ENCODE results near the gene STH.
"Not testable (repeated sequence)": the region's sequence is repeated elsewhere in the genome, so short reads cannot be mapped to it uniquely, and the experiment has no call there.

DNA sequence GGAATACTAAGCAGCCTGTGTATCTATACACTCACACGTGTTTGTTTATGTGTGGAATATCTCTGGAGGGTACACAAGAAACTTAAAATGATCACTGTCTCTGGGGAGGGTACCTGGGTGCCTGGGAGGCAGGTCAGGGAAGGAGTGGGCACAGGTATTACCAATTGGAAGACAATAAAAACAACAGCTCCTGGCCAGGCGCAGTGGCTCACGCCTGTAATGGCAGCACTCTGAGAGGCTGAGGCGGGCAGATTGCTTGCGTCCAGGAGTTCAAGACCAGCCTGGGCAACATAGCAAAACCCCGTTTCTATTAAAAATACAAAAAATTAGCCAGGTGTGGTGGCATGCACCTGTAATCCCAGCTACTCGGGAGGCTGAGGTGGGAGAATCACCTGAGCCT lies 24.3 kb downstream of the STH start:
- TF ChIP-seq JUNB (IDR thresholded peaks at IDR 0.05); POLR2AphosphoS2 (IDR thresholded peaks at IDR 0.05; ENCODE audit: low read depth, low read length); EP300 (IDR thresholded peaks at IDR 0.05; ENCODE audit: borderline replicate concordance in 1 of 2, control insufficient read depth in 1 of 2, low read depth in 2 of 2, low read length in 2 of 2); POLR2AphosphoS5 (IDR thresholded peaks at IDR 0.05; ENCODE audit: low read length); GATAD2B (conservative IDR thresholded peaks at IDR 0.05; ENCODE audit: low read depth); HCFC1 (IDR thresholded peaks at IDR 0.05; ENCODE audit: low read length); FOXM1 (IDR thresholded peaks at IDR 0.05; ENCODE audit: low read depth, low read length); SPI1 (IDR thresholded peaks at IDR 0.05; ENCODE audit: borderline replicate concordance, insufficient read depth, low read depth, low read length): not testable (repeated sequence)
- TF ChIP-seq, protein P1, sequence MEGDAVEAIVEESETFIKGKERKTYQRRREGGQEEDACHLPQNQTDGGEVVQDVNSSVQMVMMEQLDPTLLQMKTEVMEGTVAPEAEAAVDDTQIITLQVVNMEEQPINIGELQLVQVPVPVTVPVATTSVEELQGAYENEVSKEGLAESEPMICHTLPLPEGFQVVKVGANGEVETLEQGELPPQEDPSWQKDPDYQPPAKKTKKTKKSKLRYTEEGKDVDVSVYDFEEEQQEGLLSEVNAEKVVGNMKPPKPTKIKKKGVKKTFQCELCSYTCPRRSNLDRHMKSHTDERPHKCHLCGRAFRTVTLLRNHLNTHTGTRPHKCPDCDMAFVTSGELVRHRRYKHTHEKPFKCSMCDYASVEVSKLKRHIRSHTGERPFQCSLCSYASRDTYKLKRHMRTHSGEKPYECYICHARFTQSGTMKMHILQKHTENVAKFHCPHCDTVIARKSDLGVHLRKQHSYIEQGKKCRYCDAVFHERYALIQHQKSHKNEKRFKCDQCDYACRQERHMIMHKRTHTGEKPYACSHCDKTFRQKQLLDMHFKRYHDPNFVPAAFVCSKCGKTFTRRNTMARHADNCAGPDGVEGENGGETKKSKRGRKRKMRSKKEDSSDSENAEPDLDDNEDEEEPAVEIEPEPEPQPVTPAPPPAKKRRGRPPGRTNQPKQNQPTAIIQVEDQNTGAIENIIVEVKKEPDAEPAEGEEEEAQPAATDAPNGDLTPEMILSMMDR (IDR thresholded peaks at IDR 0.05 in 2 of 3, conservative IDR thresholded peaks at IDR 0.05 in 1 of 3; ENCODE audit: control insufficient read depth in 2 of 3, extremely low read depth in 1 of 3, insufficient read depth in 1 of 3, low read depth in 3 of 3, low read length in 3 of 3): not testable (repeated sequence)
- TF ChIP-seq, protein P2, sequence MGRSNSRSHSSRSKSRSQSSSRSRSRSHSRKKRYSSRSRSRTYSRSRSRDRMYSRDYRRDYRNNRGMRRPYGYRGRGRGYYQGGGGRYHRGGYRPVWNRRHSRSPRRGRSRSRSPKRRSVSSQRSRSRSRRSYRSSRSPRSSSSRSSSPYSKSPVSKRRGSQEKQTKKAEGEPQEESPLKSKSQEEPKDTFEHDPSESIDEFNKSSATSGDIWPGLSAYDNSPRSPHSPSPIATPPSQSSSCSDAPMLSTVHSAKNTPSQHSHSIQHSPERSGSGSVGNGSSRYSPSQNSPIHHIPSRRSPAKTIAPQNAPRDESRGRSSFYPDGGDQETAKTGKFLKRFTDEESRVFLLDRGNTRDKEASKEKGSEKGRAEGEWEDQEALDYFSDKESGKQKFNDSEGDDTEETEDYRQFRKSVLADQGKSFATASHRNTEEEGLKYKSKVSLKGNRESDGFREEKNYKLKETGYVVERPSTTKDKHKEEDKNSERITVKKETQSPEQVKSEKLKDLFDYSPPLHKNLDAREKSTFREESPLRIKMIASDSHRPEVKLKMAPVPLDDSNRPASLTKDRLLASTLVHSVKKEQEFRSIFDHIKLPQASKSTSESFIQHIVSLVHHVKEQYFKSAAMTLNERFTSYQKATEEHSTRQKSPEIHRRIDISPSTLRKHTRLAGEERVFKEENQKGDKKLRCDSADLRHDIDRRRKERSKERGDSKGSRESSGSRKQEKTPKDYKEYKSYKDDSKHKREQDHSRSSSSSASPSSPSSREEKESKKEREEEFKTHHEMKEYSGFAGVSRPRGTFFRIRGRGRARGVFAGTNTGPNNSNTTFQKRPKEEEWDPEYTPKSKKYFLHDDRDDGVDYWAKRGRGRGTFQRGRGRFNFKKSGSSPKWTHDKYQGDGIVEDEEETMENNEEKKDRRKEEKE (IDR thresholded peaks at IDR 0.05): not testable (repeated sequence)
- TF ChIP-seq, protein P3, sequence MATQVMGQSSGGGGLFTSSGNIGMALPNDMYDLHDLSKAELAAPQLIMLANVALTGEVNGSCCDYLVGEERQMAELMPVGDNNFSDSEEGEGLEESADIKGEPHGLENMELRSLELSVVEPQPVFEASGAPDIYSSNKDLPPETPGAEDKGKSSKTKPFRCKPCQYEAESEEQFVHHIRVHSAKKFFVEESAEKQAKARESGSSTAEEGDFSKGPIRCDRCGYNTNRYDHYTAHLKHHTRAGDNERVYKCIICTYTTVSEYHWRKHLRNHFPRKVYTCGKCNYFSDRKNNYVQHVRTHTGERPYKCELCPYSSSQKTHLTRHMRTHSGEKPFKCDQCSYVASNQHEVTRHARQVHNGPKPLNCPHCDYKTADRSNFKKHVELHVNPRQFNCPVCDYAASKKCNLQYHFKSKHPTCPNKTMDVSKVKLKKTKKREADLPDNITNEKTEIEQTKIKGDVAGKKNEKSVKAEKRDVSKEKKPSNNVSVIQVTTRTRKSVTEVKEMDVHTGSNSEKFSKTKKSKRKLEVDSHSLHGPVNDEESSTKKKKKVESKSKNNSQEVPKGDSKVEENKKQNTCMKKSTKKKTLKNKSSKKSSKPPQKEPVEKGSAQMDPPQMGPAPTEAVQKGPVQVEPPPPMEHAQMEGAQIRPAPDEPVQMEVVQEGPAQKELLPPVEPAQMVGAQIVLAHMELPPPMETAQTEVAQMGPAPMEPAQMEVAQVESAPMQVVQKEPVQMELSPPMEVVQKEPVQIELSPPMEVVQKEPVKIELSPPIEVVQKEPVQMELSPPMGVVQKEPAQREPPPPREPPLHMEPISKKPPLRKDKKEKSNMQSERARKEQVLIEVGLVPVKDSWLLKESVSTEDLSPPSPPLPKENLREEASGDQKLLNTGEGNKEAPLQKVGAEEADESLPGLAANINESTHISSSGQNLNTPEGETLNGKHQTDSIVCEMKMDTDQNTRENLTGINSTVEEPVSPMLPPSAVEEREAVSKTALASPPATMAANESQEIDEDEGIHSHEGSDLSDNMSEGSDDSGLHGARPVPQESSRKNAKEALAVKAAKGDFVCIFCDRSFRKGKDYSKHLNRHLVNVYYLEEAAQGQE (IDR thresholded peaks at IDR 0.05; ENCODE audit: low read depth, low read length): not testable (repeated sequence)
- TF ChIP-seq, protein P4, sequence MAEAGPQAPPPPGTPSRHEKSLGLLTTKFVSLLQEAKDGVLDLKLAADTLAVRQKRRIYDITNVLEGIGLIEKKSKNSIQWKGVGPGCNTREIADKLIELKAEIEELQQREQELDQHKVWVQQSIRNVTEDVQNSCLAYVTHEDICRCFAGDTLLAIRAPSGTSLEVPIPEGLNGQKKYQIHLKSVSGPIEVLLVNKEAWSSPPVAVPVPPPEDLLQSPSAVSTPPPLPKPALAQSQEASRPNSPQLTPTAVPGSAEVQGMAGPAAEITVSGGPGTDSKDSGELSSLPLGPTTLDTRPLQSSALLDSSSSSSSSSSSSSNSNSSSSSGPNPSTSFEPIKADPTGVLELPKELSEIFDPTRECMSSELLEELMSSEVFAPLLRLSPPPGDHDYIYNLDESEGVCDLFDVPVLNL (IDR thresholded peaks at IDR 0.05; ENCODE audit: low read depth, low read length): not testable (repeated sequence)

All from GM12878 (cell line).